Hematopoietic multipotent progenitor cell treated with erythropoietin and hydrocortisone succinate and interleukin-3 and kit ligand, for 4 days (in vitro differentiated cells): ENCODE data around the gene TST.

Source experiments
- DNase-seq: peaks from one replicate; pipeline ENCODE4 v3.0.0-alpha.2; 2015

The TST gene

DNA sequence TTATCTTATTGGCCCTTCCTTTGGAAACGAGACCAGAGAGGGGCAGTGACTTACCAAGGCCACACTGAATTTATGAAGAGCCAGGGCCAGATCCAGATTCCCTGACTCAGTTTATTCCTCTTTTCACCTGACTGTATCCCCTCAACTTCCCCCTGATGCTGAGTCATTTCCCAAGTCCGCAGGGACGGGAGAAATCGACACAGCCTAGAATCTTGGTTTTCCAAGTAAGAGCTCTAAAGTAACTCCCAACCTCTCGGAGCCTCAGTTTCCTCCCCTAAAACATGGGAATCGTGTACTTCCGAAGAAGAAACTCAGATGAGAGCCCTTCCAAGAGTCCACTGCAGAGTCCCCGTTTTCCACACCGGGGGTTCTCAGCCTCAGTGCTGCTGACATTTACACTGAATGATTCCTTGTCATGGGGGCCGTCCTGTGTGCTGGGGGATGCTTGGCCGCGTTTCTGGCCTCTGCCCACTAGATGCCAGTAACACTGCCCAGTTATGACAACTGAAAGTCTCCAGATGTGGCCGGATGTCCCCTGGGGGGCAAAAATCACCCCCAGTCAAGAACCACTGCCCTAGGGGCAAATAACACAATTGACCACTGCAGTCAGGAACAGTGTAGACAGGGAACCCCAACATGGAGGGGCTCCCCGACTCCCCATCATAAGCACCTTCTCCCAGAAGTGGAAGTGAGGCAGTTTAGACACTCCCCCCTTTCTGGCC is 11.5 kb upstream of the TST start:
- no peak for DNase-seq

DNA sequence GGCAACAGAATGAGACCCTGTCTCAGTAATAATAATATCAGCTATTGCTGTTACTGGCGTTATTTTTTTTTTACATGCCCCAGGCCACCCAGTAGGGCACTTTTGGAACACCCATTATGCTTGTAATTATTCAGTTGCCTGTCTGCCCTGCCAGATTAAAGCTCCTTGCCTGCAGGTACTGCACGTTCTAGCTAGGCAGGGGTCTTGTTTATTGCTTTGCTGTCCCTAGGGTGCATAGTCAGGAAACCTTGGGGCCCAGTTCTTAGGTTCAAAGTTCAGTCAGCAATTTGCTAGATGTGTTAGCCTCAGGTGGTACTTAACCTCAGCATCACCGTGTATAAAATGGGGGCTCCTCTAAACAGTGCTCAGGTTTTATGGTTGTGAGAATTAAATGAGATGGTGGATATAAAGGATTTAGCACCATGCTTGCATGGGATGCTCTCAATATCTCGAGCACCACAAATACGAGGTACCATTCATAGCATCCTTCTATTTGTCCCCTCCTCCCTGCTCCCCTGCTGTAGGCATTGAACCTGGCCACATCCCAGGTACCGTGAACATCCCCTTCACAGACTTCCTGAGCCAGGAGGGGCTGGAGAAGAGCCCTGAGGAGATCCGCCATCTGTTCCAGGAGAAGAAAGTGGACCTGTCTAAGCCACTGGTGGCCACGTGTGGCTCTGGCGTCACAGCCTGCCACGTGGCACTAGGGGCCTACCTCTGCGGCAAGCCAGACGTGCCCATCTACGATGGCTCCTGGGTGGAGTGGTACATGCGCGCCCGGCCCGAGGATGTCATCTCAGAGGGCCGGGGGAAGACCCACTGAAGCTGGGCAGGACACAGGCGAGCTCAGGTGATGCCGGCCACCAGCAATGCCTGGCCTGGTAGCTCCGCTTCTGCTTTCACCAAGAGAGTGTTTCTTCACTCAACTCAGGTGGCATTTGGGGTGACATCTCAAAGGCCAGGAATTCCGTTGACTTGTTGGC is 9.7 kb upstream of the TST start:
- no peak for DNase-seq

DNA sequence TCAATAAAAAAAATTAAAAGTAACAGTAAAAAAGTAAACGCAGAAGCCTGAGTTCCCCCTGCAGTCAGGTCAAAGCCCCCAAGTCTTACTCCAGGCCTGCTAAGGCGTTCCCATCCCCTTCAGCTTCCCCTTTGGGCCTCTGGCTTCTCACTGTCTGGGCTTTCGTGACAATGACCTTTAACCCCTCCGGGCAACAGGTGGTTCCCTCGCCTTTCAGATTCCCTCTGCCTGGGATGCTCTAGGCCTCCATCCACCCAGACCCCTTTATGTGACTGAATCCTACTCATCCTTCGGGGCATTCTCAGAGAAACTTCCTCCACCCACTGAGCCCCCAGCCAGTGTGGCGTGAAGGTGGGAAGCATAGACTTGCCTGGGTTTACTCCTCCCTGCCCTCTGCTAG is 8.3 kb upstream of the TST start:
- DNase-seq = no peak

DNA sequence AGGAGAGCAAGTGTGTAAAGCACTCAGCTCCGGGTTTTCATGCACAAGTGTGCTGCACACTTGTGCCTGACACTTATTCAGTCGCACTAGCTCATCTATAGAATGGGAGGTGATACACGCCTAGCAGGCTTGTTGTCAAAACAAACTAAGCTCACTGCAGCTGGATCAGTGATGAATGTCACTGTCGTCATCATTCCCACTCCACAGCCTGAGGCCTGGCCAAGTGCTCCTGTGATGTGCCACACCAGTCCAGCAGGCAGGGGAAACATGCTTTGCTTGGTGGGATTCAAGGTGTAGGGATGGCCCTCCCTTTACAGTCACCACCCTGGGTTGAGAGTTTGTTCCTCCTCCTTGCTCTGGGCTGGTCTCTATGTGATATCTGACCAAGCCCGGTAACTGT is 7.1 kb upstream of the TST start:
- no peak for DNase-seq

DNA sequence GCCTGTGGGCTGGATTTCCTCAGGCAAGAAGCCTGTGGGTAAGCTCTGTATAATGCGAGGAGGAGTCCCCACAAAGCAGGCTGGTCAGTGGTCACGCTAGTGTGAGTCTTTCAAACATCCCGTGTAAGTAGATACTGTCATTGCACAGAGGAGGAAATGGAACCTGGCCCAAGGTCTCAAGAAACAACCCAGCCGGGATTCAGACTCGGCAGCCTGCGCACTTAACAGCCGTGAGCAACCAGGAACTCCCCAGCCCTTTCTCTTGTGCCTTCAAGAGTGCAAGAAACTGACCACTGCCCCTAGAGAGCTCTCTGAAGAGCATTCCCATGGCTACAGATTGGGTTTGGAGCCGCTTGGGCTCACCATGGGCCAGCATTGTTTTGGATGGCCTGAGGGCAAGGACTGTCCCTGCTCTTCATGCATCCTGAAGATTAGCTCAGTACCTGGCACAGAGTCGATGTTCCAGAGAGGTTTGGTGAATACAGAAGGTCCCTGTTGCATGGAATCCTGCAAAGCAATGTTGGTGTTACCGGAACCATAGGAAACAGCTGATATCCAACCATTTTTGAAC is 6.3 kb upstream of the TST start:
- no peak for DNase-seq

DNA sequence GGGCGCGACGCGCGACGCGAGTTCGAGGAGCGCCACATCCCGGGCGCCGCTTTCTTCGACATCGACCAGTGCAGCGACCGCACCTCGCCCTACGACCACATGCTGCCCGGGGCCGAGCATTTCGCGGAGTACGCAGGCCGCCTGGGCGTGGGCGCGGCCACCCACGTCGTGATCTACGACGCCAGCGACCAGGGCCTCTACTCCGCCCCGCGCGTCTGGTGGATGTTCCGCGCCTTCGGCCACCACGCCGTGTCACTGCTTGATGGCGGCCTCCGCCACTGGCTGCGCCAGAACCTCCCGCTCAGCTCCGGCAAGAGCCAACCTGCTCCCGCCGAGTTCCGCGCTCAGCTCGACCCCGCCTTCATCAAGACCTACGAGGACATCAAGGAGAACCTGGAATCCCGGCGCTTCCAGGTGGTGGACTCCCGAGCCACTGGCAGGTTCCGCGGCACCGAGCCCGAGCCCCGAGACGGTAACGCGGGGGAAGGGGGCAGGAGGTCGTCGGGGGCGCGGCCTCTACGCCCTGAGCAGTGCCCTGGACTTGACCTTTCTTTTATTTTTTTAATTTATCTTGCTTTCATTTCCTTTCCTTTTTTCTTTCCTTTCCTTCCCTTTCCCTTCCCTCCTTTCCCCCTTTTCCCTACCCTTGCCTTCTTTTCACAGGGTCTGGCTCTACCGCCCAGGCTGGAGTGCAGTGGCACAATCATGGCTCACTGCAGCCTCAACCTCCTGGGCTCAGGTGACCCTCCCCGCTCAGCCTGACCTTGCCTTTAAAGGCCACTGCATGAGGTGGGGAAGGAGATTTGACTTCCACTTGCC is 5.3 kb upstream of the TST start:
- no peak for DNase-seq

DNA sequence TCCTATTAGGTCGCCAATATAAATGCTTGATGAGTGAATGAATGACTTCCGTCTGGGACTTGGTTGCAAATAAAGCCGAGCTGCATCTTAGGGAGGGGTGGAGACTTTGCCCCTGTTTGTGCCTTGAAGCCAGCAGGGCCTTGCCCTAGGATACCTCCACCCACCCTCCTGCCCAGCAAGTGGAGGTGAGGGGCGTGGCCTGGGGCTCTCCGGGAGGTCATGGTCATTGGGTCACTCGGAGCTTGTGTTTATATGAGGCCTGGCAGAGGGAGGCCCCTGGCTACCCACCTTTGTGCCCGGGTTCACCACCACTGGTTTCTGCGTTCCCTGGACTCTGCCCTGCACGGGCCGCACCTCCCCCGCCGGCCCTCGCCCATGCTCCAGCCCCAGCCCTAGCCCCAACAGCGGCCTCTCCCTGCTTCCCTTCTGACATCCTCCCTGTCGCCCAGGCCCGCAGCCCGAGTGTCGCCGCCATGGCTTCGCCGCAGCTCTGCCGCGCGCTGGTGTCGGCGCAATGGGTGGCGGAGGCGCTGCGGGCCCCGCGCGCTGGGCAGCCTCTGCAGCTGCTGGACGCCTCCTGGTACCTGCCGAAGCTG is 4.6 kb upstream of the TST start:
- no peak for DNase-seq

DNA sequence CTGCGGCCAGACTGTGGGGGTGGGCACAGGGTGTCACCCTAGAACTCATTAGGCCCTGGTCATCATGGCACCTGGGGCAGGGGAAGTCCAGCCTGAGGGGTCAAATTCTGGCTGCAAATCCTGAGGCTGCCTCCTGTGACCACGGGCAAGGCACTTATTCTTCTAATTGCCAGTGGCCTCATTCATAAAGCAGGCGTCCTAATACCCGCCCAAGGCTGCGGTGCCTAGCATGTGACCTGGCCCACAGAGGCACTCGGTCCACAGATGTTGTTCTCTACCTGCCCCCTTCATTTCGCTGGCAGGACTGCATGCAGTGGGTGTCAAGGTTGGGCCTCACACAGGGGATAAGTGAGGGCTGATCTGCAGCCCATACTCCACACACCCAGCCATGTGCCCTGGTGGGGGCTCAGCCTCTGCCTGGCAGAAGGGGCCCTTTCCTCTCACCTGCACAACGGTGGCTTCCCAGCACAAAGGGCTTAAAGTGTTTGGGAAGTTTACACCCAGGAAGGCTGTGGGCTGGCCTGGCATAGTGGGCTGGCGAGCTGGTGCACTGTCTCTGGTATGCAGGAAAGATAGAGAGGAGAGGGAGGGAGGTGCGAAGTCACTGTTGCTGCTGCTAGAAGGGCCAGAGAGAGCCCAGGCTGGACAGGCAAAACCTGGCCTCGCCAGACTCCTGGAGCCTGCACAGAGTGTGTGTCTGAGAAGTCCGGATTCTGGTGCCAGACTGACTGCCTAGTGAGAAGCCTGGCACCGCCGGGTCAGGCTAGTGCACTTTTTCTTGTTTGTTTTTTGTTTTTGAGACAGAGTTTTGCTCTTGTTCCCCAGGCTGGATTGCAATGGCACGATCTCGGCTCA is 3.5 kb upstream of the TST start:
- no peak for DNase-seq

DNA sequence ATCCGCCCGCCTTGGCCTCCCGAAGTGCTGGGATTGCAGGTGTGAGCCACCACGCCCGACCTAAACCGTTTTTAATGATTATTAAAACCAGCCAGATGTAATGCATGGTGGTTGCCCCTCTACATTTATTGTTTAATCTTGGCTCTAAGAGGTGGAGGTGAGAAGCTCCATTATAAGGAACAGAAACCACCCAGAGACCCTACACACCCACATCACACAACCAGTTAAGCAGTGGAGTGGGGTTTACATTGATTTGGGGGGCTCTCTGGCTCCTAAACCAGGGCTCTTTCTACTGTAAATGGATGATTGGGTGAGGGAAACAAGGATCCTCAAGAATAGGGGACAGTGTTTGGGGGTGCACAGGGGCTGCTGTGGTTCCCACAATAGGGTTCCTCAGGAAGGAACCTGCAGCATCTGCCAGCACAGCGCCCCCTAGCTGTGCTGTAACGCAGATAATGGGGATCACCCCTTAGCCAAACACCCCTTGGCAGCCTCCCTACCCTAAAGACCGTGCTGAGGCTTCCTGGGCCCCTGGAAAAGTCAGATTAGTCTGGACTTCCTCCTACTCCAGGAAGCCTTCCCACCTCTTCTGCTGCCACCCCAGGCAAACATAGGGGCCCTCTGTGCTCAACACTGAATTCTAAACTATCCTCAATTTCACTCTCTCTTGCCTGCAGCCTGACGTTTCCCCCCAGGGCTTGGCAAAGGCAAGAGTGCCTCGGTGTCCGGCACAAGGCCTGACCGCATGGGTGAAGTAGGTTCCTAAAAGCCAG is 2.6 kb upstream of the TST start:
- DNase-seq = peak; percentile 88

DNA sequence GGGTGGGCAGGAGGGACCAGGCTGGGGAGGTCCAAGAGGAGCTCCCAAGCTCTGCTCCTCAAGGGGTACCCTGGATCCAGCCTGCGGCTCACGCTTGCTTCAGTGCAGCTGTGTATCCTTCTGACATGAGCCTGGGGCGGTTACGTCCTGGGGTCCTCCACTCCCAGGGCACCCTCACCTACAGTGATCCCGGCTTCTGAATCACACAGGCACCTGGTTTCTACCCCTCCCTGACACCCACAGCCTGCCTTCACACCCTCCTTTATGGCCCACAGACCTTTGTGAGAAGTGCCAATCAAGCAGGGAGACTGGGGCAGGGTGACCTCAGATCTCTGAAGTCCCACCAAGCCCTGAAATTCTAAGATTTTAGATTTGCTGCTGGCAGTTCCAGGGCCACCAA is 1.8 kb upstream of the TST start:
- no peak for DNase-seq

DNA sequence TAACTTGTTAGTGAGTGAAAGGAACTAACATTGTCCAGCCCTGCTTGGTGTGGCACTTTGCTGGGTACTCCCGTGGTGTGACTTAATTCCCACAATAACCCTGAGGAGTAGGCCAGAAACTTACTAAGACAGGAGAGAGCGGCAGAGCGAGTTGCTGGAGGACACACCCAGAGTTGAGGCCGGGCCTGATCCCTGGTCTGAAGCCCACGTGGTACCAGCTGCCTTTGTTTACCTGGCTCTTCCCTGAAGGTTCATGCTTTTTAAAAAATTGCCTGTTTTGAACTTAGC is 889 bp upstream of the TST start:
- DNase-seq = peak; percentile 78

DNA sequence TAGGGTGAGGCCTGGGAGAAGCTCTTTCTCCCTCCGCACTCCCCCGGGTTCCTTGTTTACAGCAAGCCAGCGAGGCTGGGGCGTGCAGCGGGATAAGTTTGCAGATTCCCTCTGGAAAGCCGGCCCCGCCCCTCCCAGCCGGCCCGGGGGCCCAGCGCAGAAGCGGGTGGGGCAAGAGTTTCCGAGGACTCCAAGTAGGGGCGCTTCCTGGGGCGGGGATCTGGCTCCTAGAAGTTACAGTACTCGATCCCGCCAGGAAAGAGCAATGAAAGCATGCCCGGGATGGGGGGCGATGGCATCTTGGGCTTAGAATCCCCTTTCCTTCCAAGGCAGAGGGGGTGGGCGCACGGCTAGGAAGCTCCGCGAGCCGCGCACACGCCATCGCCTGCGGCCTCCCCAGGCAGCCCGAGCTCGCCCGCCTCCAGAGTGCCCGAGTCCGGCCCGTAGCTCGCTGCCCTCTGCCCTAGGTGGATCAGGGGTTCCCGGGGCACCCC is 385 bp downstream of the TST start:
- DNase-seq = no peak

DNA sequence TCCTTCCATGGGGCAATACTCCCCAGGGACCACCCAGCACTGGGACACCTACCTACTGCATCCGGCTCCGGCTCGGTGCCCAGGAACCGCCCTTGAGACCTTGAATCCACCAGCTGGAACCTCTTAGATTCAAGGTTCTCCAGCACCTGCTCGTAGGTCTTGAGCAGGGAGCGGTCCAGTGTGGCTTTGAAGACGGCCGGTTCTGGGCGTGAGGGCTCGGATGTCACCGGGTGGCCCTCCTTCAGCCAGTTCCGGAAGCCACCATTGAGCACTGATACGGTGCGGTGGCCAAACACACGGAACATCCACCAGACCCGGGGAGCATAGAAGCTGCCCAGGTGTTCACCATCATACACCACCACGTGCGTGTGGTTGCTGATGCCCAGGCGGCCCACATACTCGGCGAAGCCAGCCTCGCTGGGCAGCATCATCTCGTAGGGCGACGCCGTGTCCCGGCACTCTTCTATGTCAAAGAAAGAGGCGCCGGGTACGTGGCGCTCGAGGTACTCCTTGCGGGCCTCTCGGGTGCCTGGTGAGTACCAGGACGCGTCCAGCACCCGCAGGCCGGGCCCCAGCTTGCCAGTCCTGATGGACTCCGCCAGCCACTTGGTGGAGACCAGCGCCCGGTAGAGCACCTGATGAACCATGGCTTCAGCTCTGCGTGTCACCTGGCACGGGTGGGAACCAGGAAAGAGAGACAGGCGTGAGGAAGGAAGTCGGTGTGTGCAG is 997 bp downstream of the TST start:
- no peak for DNase-seq

DNA sequence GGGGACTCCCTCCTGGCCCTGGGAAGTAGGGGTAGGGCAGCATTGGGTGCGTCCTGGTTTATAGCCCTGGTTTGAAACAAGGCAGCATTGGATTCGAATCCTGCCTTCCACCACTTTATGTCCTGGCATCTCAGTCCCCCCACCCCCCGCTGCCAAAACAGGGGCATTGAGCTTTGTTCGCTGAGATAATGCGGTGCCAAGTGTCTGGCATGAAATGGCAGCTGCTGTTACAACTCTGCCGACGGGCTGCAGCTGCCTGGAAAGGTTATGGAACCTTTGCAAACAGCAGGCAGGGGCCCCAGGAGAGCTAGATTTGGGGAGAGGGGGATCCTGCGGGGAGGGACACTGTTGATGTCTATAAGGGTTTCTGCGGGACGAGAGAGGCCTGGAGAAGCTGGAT is 1.9 kb downstream of the TST start:
- no peak for DNase-seq

DNA sequence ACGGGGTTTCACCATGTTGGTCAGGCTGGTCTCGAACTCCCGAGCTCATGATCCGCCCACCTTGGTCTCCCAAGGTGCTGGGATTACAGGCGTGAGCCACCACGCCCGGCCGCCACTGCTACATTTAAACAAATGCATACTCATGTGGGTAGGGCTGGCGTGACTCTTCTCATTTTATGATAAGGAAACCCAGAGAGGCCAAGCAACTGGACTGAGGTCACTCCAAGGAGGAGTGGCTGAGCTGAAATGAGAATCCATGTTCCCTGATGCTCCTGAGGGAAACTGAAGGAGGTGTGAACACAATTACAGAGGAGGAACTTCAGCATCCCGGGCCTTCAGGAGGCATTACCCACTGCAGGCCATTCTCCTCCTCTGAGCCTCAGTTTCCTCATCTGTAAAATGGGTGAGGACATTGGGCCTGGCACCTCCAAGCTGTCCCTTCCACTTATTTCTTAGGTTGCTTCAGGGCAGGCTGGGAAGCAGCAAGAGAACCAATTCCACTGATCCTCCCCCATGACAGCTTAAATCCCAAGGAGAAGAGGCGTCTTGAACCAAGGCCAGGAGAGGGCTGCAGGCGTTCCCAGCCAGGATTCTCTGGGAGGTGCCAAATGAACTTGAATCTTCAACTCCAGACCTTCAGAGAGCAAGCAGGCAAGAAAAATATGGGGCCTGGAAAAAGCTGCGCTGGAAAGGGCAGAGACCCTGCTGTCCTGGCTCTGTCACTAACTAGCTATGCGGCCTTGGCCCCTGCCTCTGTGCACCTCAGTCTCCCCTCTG is 2.9 kb downstream of the TST start:
- DNase-seq = peak; percentile 41

DNA sequence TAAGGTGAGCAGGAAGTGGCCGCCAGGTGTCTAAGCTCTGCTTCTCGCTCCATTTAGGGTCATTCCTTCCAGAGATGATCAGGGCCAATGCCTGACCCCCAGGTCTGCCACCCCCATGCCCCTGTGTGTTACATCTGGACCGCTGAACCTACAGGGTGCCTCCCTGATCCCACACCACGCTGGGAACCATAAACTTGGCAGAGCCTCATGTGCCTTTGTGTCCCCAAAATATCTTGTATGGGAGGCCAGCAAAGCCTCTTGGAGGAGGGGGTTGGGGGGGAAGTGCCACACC is 3.7 kb downstream of the TST start:
- DNase-seq = no peak

DNA sequence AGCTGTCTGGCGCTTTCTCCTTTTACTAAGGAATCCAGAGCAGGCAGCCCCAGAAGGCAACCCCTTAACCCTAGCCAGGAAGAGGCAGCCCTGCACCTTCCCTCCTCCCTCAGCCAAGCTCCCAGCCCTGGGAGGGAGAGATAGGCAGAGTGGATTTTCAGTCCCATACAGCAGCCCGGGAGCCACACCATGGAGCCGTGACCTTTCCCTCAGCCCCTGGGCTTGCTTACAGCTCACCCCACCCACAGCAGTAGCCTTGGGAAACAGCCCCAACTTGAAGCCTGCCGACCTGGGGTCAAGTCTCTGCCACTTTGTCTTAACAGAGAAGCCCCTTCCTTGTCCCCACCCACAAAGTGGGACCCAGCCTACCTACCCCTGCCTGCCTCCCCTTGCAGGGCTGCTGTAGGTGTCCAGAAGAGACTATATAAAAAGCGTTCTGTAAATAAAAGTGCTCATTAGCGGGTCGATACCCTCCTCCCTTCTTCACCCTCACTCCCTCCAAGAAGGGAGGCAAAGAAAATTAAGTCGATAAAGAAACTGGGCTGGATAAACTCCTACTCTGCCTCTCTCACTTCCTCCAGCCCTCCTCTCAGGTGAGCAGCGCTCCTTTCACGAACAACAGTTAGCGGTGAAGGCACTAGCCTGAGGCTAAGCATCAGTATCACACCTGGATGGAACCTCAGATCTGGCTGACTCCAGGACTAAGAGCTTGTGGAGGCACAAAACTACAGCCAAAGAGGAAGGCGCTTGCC is 4.2 kb downstream of the TST start:
- DNase-seq = no peak

DNA sequence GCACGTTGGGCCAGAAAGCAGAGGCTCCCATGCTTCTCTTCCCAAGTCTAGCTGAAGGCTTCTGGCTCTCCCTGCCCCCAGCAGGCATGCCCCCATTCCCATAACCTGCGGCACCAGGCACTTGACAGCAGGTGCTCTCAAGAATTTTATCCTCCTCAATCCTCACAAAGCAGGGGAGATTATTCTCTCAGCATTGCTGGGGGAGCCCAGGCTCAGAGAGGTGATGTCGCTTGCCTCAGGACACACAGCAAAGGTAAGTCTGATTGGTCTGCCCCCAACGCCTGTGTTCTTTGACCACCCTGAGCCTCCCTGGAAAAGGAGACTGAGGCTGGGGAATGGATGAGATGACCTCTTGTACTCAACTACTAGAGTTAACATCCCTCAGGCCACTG is 4.8 kb downstream of the TST start:
- no peak for DNase-seq

DNA sequence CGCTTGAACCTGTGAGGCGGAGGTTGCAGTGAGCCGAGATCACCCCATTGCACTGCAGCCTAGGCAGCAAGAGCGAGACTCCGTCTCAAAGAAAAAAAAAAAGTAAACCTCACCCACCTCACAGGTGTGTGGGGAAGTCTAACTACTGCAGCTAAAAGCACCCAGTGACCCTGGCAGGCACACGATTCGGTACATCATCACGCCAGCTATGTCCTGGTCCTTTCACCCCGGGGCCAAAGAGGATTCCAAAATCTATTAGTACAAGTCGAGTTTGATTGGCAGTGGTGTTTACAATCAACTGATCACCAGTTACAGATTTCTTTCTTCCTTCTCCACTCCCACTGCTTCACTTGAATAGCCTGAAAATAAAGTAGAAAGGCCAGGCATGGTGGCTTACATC is 6.3 kb downstream of the TST start:
- DNase-seq = no peak
